Cardiac ventricle fibroblast (primary cell): ENCODE data around the gene UBA7. TPM values are rescaled to one million over a fixed set of nuclear protein-coding genes. Genes with fewer than 3 reads are reported as not detected.

Experiments used
- total RNA-seq: library from RNA; depleted of rRNA; stranded (reverse); fragments of >200 nt; gene quantifications from 2 replicates; pipeline ENCODE4 v1.2.3, GENCODE V29; 2015

Gene UBA7
- total RNA-seq = 30.3 and 31.1 TPM in 2 replicates

DNA sequence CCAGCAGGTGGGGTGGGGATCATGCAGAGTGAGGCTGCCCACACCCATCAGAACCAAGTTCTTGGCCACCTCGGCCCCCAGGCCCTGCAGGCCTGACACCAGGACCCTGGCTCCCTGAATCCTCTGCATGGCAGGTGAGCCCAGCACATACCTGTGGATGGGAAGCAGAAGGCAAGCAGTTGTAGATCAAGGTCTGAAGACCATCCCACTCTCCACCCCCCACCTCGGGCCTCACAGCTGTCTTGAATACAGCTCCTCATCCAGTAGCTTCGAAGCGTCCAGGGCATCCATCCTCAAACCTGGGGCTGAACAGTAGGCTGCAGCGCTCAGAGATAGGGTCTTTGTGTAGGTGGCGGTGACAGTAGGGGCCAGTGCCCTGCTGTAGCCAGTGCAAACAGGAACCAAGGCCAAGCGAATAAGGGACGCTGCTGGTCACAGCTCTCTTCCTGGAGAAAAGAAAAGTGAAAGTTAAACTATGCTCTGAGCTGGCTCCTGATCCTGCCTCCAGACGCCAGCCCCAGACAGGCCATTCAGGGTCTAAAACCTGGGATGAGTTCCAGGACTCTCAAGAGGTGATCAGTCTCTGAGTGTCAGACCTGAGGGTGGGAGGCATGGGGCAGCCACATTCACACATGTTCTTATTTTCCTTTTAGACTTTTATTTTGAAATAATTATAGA is at the start of gene UBA7:
Gene UBA7 (minus strand): TSS at position 457 of the 678 bp plus-strand sequence. CDS start 166 bp downstream, at position 291.

GRCh38 chr3:49856181-49857005 is 42.6 kb upstream of the UBA7 start, which contains the start of gene TRAIP:
TSS of gene TRAIP (minus strand) at chr3:49856564. CDS start at chr3:49856453, 111 bp downstream.

GRCh38 chr3:49802719-49803464 is 10.9 kb downstream of the UBA7 start, which contains the start of gene INKA1:
TSS of gene INKA1 (plus strand) at chr3:49803261. CDS start at chr3:49803393, 132 bp downstream.

DNA sequence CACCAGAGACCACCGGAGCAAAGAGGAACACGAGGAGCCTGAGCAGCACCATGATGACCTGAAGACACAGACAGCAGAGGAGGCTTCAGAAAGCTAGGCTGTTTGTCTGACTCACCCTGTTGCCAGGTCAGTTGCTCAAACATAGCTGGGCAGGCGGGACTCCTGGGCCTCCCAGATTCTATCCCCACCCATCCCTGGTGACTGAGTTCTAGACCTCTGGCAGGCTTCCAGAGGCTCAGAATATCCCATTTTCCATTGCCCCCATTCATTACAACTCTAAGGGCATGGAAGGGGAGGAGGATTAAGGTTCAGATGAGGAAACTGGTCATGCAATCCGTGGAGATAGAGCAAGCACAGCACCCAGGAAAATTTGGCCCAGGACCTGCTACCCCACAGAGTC is 14.0 kb downstream of the UBA7 start, which contains the start of gene CDHR4:
Gene CDHR4 (minus strand): TSS at position 113 of the 400 bp plus-strand sequence. CDS start 61 bp downstream, at position 52.

DNA sequence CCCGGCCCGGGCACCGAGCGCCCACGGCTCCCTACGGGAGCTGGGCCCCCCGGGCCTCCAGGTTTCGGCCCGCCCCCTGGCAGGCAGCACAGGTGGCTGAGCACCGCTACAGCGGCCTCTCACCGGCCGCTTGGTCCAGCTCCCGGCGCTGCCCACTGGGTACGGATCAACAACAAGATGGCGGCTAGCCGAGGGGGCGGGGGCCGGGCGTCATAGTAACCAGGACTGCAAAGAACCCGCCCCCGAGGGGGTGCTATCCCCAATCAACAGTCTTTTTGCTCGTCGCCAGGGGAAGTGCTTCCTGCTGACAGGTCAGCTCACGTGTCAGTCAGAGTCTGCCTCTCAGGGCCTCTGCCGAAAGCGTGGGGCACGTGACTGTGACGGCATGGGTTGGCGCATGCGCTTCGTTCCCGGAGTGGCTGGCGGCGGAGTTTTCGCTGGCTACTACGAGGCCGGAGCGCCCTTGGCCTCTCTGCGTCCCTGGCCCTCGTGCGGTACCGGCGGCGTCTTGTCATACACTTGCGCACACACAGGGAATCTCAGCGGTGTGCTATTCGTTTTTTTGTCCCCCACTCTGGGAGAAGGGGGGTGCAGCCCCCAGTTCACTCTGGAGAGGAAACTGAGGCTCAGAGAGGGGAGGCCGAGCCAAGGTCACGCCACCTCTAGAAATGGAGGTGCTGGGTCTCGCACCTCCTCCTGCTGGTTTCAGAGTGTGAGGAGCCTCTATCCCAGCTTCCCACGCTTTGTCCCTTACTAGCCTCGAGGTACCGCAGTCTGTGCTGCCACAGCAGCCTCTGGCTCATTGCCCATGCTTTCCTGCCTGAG is 27.2 kb downstream of the UBA7 start, which contains the start of gene IP6K1:
Gene IP6K1 (minus strand): TSS at position 186 of the 825 bp plus-strand sequence. CDS start 38,502 bp downstream, outside the sequence.

Other genes starting within 250 kb of the UBA7 start
- gene APEH, start 139.6 kb downstream of the UBA7 start, total RNA-seq = 51.9 and 66.4 TPM in 2 replicates
- gene MST1, start 124.5 kb downstream of the UBA7 start, total RNA-seq = 1.4 and 3.1 TPM in 2 replicates
- gene RNF123, start 124.4 kb downstream of the UBA7 start, total RNA-seq = 14.2 and 18.6 TPM in 2 replicates
- 0.31 and 0.54 TPM in 2 replicates for gene AMIGO3, start 94.3 kb downstream of the UBA7 start, total RNA-seq
- 18.3 and 23.6 TPM in 2 replicates for gene GMPPB, start 90.0 kb downstream of the UBA7 start, total RNA-seq
- gene IP6K1, start 27.4 kb downstream of the UBA7 start, total RNA-seq = 41.2 and 42.1 TPM in 2 replicates
- gene CDHR4, start 14.1 kb downstream of the UBA7 start, total RNA-seq = not detected in 2 replicates
- gene INKA1, start 10.7 kb downstream of the UBA7 start, total RNA-seq = 1.6 and 4.9 TPM in 2 replicates
- 1.1 and 7.3 TPM in 2 replicates for gene TRAIP, start 42.6 kb upstream of the UBA7 start, total RNA-seq
- gene CAMKV, start 56.0 kb upstream of the UBA7 start, total RNA-seq = not detected in 2 replicates
- gene MST1R, start 89.9 kb upstream of the UBA7 start, total RNA-seq = 0.34 TPM in 1 of 2 replicates, not detected in the other
- 8.3 and 11.9 TPM in 2 replicates for gene MON1A, start 115.9 kb upstream of the UBA7 start, total RNA-seq
- 23.6 and 23.7 TPM in 2 replicates for gene RBM6, start 126.2 kb upstream of the UBA7 start, total RNA-seq